CD4-positive, alpha-beta T cell treated with Interleukin-6 for 4 hours (primary cell): ENCODE results near the gene ARHGEF2.

Experiments
- DNase-seq: peaks from one replicate; pipeline ENCODE4 v3.0.0-alpha.2; 2020; ENCODE audit warnings: mixed read lengths

The ARHGEF2 gene

DNA sequence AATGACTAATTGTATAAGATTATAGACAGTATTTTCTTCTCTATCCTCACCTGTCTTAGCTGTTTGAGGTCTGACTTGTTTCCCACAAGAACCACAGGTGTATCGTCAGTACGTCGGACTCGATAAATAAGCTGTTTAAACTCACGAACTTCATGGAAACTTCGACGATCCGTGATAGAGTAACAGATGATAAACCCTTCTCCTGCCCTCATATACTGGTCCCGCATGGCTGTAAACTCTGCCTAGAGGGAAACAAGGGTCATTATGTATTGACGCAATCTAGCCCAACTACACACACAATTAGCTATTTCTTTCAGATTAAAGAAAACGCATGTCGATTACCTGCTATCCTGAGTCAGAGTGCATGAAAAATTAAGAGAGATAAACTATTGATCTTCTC, 74.1 kb downstream of the ARHGEF2 start:
- no peak for DNase-seq

DNA sequence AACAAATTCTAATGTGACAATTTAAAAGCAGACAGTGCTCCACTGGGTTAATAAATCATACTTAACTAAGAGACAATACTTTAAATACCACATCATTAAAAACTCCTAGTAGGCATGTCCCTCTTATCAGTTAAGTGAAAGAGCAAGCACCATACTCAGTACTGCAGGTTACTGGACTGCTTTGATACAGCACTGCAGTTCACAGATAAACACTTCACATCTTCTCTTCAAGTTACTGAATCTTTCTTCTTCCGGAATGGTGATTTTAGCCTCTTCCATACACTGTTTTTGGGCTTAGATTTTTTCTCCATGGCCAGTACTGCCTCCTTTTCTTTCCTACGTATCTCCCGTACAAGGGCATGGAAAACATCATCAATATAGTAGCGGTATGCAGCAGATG, 78.2 kb downstream of the ARHGEF2 start:
- no peak for DNase-seq

DNA sequence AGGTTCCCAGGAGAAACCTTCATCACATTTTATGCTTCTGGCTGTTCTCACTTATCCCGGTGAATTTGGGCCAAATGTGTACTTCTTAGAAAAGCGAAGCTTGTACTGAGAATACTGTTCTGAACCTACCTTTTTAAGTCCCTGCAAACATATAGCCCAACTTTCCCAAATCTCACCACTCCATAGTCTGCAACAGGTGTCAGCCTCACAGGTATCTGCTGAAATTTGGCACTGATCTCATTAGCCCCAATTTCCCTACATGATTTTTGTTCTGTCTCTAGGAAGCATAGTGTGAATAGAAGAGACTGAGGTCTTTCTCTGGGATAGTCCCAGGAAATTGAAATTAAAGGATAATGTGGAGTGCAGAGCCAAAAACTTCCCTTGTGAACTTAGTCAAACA, 78.7 kb downstream of the ARHGEF2 start:
- no peak for DNase-seq

DNA sequence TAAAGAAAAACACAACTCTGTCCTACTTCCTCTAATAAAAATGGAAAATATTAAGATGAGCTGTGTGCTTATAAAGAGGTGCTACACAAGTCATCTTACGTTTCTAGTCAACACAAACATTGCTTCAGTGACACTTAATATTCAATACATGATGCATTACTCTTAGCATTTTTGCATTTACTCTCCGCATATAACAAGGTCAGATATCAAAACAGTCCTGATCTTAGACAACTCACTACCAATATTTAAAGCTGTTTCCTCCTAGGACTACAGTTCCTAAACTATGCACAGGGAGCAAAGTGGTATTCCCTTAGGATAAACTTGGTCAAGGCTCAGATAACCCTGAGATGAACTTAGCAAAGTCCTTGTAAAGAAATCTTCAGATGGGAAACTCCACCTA, 79.5 kb downstream of the ARHGEF2 start:
- no peak for DNase-seq

GRCh38 chr1:155897746-155898145, 80.6 kb downstream of the ARHGEF2 start:
- DNase-seq = no peak
